Colonic mucosa (tissue), 4 donors: Measurements from ENCODE around the gene MSANTD3. TPM values are rescaled to one million over a fixed set of nuclear protein-coding genes. Genes with fewer than 3 reads are reported as not detected.
"Not testable (repeated sequence)": the region's sequence is repeated elsewhere in the genome, so short reads cannot be mapped to it uniquely, and the experiment has no call there.

Experiments
- DNase-seq: peaks from one replicate; pipeline ENCODE4 v3.0.0-alpha.2; 2020
- H3K27ac ChIP-seq: fragments of 200-600 bp; one replicate; pipeline ENCODE4 v1.8.0; 2021
- H3K27me3 ChIP-seq: fragments of 200-600 bp; one replicate; pipeline ENCODE4 v1.8.0; 2021
- H3K36me3 ChIP-seq: fragments of 200-600 bp; one replicate; pipeline ENCODE4 v1.8.0; 2021
- H3K4me1 ChIP-seq: fragments of 200-600 bp; one replicate; pipeline ENCODE4 v1.8.0; 2021; ENCODE audit warnings: mild to moderate bottlenecking
- H3K4me3 ChIP-seq: fragments of 200-600 bp; one replicate; pipeline ENCODE4 v1.8.0; 2021
- H3K9ac ChIP-seq, 2 donors: one replicate each; pipeline ENCODE4 v1.7.0; 2013; ENCODE audit warnings: control low read depth in 2 of 2, low read depth in 2 of 2, low read length in 2 of 2
- H3K9me3 ChIP-seq: fragments of 200-600 bp; one replicate; pipeline ENCODE4 v1.8.0; 2021
- intact Hi-C: fragments of 100-400 bp; cut with DNase I; formaldehyde crosslinking; loops from one replicate; pipeline ENCODE4 v1.14.1; 2022
- total RNA-seq, 2 donors: library from RNA; stranded (reverse); fragmentation: NEBNext Ultra II Directional in 1 of 2; extraction: Animal tissue kit (Norgen Biotek cat#: 25700) in 1 of 2; gene quantifications; one replicate each; pipeline ENCODE4 v1.2.1, GENCODE V29; 2021
- TF ChIP-seq, protein P1 (sequence below): fragments of 200-600 bp; IDR thresholded peaks from one replicate; pipeline ENCODE4 v1.8.0; 2022; ENCODE audit warnings: antibody characterized with exemption, mild to moderate bottlenecking
- donor health status: healthy.
- donor health status: DM: no; HTN: no; CAD: no.
- donor health status: DM: no; HTN: no; CAD: no.

Gene MSANTD3, protein sequence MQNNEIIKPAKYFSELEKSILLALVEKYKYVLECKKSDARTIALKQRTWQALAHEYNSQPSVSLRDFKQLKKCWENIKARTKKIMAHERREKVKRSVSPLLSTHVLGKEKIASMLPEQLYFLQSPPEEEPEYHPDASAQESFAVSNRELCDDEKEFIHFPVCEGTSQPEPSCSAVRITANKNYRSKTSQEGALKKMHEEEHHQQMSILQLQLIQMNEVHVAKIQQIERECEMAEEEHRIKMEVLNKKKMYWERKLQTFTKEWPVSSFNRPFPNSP
- 10 to 100 TPM in 1 of 2 donors, 1 to 10 TPM in 1; 9.1 to 11.7 TPM for total RNA-seq

DNA sequence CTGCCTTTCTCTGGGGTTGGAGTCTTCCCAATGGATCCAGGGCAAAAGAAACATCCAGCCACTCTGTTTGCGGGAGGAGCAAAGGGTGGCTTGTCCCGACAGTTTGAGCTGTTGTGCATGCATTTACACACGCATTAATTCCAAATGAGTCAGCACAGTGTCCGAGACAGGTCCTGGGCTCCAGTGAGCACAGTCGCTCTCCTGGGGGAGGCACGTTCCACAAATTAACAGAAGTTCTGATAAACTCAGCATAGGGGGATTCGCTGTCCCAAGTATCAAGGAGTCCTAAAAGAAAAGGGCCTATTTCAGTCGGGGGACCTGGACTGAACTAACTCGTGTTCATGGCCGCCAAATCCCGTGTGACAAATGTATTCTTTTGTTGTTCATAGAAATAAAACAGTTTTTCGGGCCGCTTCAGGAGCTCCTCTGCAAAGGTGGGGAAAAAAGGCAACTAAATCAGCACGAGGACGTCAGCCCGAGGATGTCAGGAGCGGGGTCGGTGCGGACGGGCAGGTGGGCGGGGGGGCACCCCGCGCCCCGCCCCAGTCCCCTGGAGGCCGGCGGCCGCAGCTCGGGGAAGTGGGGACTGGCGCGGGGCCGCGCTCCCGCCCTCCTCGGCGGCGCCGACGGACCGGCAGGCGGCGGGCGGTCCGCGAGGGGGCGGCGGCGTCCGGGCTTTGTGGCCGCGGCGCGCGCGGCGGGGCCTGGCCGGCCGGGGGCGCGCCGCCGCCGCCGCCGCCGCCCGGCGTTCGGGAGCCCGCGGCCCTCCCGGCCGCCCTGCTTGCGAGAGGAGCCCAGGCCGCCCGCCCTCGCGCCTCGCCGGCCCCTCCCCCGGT lies at the start of gene MSANTD3:
Gene MSANTD3, plus strand, starts transcription at position 614 of the 836 bp plus-strand sequence. CDS start 14,796 bp downstream, outside the sequence.
- peak within 1 kb of the TSS; percentile 85 for H3K27ac ChIP-seq
- H3K27me3 ChIP-seq: no peaks in the 10 kb centered on the region
- H3K9me3 ChIP-seq: no peaks in the 10 kb centered on the region
- H3K36me3 ChIP-seq: no peaks in the 10 kb centered on the region
- TF ChIP-seq, protein P1, sequence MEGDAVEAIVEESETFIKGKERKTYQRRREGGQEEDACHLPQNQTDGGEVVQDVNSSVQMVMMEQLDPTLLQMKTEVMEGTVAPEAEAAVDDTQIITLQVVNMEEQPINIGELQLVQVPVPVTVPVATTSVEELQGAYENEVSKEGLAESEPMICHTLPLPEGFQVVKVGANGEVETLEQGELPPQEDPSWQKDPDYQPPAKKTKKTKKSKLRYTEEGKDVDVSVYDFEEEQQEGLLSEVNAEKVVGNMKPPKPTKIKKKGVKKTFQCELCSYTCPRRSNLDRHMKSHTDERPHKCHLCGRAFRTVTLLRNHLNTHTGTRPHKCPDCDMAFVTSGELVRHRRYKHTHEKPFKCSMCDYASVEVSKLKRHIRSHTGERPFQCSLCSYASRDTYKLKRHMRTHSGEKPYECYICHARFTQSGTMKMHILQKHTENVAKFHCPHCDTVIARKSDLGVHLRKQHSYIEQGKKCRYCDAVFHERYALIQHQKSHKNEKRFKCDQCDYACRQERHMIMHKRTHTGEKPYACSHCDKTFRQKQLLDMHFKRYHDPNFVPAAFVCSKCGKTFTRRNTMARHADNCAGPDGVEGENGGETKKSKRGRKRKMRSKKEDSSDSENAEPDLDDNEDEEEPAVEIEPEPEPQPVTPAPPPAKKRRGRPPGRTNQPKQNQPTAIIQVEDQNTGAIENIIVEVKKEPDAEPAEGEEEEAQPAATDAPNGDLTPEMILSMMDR: no peak
- peak within 1 kb of the TSS; percentile 76 to 82 for H3K9ac ChIP-seq
- H3K4me1 ChIP-seq: peaks cover 5% of the 10 kb centered on the region
- DNase-seq: peak; percentile 49
- intact Hi-C loops: loop anchor here (5.0 kb wide), 1 partner anchor 171 kb away; no protein-coding TSS in a partner anchor
- peak within 1 kb of the TSS; percentile 74 for H3K4me3 ChIP-seq

DNA sequence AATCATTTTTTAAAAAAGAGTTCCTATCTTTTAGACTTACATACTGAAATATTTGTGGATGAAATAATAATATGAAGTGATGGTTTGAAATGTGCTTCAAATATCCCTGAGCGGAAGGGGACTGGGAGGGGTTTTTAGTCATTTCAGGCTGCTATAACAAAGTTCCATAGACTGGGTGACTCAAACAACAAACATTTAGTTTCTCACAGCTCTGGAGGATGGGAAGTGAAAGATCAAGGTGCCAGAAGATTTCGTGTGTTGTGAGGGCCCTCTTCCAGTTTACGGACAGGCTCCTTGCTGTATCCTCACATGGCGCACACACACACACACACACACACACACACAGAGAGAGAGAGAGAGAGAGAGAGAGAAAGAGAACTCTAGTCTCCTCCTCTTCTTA lies 47.1 kb upstream of the MSANTD3 start:
- TF ChIP-seq, protein P1: no peak
- no peak overlapping the region for H3K27ac ChIP-seq
- no peak overlapping the region for H3K9ac ChIP-seq
- no peak for DNase-seq
- H3K4me1 ChIP-seq: no peaks in the 10 kb centered on the region
- no peaks in the 10 kb centered on the region for H3K9me3 ChIP-seq
- H3K4me3 ChIP-seq: no peak overlapping the region
- H3K36me3 ChIP-seq: no peaks in the 10 kb centered on the region
- intact Hi-C loops: no loop called here
- no peaks in the 10 kb centered on the region for H3K27me3 ChIP-seq

DNA sequence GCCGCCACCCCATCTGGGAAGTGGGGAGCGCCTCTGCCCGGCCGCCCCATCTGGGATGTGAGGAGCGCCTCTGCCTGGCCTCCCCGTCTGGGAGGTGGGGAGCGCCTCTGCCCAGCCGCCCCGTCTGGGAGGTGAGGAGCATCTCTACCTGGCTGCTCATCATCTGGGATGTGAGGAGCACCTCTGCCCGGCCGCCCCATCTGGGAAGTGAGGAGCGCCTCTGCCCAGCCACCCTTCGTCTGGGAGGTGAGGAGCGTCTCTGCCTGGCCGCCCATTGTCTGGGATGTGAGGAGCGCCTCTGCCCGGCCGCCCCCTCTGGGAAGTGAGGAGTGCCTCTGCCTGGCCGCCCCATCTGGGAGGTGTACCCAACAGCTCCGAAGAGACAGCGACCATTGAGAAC lies 34.0 kb upstream of the MSANTD3 start:
- H3K4me1 ChIP-seq, H3K9ac ChIP-seq, H3K4me3 ChIP-seq, H3K27me3 ChIP-seq, H3K36me3 ChIP-seq, H3K9me3 ChIP-seq, DNase-seq, intact Hi-C loops, H3K27ac ChIP-seq: not testable (repeated sequence)

DNA sequence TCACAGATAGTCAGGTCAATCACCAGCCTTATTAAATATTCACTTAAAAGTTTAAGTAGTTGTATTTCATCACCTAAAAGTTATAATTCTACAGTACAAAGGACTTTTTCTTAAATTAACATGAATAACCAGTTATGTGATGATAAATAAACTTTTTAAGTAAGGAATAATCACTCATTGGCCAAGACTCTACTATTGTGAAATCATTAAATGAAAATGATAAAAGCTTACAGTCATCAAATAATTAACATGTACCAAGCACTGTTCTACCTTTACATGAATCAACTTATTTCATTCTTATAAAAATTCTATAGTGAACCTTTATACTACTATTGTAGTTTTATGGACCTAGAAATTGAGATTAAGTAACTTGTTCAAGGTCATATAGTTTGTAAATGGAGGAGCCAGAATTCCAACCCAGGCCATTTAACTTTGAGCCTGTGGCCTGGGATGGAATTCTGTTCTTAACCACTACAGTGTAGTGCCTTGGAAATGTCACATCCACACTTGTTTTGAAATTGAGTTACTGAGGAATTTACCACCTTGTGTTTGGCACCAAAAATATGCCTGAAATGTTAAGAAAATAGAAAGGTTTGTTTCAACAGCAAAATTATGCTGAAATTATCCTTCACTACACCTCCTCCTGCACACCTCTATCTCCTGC lies 32.8 kb upstream of the MSANTD3 start:
- intact Hi-C loops: no loop called here

DNA sequence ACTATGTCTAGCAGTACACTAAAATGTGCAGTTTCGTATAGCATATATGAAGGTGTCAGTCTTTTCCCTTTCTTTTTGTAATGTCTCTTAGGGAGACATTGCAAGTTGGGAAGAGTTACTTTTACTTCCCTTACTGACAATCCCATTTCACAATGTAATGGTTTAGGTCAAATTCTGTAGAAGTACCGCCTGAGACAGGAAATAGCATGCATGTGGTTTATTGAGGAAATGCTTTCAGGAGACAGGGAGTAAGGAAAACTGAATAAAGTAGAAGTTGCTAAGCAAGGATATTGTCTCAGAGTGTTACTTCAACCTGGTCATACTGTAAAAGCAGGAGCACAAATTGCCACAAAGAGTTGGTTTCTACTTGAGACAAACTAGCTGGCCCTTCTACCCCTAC lies 32.1 kb upstream of the MSANTD3 start:
- Histone ChIP-seq H3K4me3 (no peak overlapping the region), H3K4me1 (no peaks in the 10 kb centered on the region), H3K36me3 (no peaks in the 10 kb centered on the region), H3K27me3 (no peaks in the 10 kb centered on the region), H3K9ac (no peak overlapping the region), H3K9me3 (no peaks in the 10 kb centered on the region), H3K27ac (no peak overlapping the region)
- intact Hi-C loops: no loop called here
- TF ChIP-seq, protein P1: no peak
- no peak for DNase-seq

More for the DNA sequence above, 32.8 kb upstream of the MSANTD3 start:
- TF ChIP-seq, protein P1: no peak
- H3K9ac ChIP-seq: no peak overlapping the region
- no peak overlapping the region for H3K27ac ChIP-seq
- no peaks in the 10 kb centered on the region for H3K36me3 ChIP-seq
- H3K27me3 ChIP-seq: no peaks in the 10 kb centered on the region
- no peaks in the 10 kb centered on the region for H3K9me3 ChIP-seq
- H3K4me3 ChIP-seq: no peak overlapping the region
- DNase-seq: no peak
- H3K4me1 ChIP-seq: no peaks in the 10 kb centered on the region
